OCI-LY7 (cell line): ENCODE results near the gene FBXW7. TPM values are rescaled to one million over a fixed set of nuclear protein-coding genes. Genes with fewer than 3 reads are reported as not detected.

ENCODE experiments used
- BruUV-seq: library from RNA; stranded (reverse); fragments of 400-500 nt; replicated peaks from 2 replicates; lab custom pipeline; 2021; lab: Mats Ljungman, UMichigan
- CTCF ChIA-PET: fragments of 300-600 bp; sonication (Branson Sonifier 250); formaldehyde crosslinking; loops from one replicate; lab custom pipeline; 2022; ENCODE audit warnings: antibody characterized with exemption; ENCODE audit not compliant: unreplicated experiment; lab: Charles Lee
- POLR2A ChIA-PET: fragments of 300-600 bp; sonication (Branson Sonifier 250); formaldehyde crosslinking; loops from one replicate; lab custom pipeline; 2022; ENCODE audit warnings: antibody characterized with exemption; lab: Charles Lee
- DNase-seq: peaks from one replicate; pipeline ENCODE4 v3.0.0-alpha.2; 2015; ENCODE audit warnings: low spot score
- H2AFZ ChIP-seq: fragments of 200-600 bp; sonication (generic), shearing (Covaris generic); 2 replicates; pipeline ENCODE4 v1.6.1; 2014; ENCODE audit warnings: mild to moderate bottlenecking, antibody characterized with exemption, low read length, moderate library complexity
- H3K27ac ChIP-seq: fragments of 200-600 bp; sonication (generic); 2 replicates; pipeline ENCODE4 v1.5.1; 2014; ENCODE audit warnings: mixed run types, low read depth, mild to moderate bottlenecking, moderate library complexity, low read length, inconsistent platforms; ENCODE audit not compliant: poor library complexity, severe bottlenecking
- H3K36me3 ChIP-seq: fragments of 200-600 bp; sonication (generic); 2 replicates; pipeline ENCODE4 v1.6.1; 2014; ENCODE audit warnings: mild to moderate bottlenecking, antibody characterized with exemption, low read length, moderate library complexity, mixed read lengths; ENCODE audit not compliant: insufficient read depth
- H3K4me1 ChIP-seq: fragments of 200-600 bp; sonication (generic); 2 replicates; pipeline ENCODE4 v1.5.1; 2014; ENCODE audit warnings: mild to moderate bottlenecking, low read length; ENCODE audit not compliant: insufficient read depth, poor library complexity, severe bottlenecking
- H3K4me2 ChIP-seq: fragments of 200-600 bp; sonication (generic); 2 replicates; pipeline ENCODE4 v1.6.1; 2014; ENCODE audit warnings: mild to moderate bottlenecking, low read length
- H3K4me3 ChIP-seq: fragments of 200-600 bp; sonication (generic); 2 replicates; pipeline ENCODE4 v1.5.1; 2014; ENCODE audit warnings: mild to moderate bottlenecking, low read depth, low read length; ENCODE audit not compliant: poor library complexity, severe bottlenecking
- H3K79me2 ChIP-seq: fragments of 200-600 bp; sonication (generic); 2 replicates; pipeline ENCODE4 v1.6.1; 2016; ENCODE audit warnings: low read depth, mild to moderate bottlenecking, low read length, moderate library complexity, mixed read lengths; ENCODE audit not compliant: insufficient read depth
- H3K9me2 ChIP-seq: fragments of 200-600 bp; sonication (generic); 2 replicates; pipeline ENCODE4 v1.6.1; 2016; ENCODE audit warnings: mild to moderate bottlenecking, low read length, mixed read lengths; ENCODE audit not compliant: insufficient read depth
- H3K9me3 ChIP-seq: fragments of 200-600 bp; sonication (generic); 2 replicates; pipeline ENCODE4 v1.6.1; 2014; ENCODE audit warnings: mild to moderate bottlenecking, mixed run types, low read length, mixed read lengths
- H4K20me1 ChIP-seq: fragments of 200-600 bp; sonication (generic); 2 replicates; pipeline ENCODE4 v1.6.1; 2014; ENCODE audit warnings: mild to moderate bottlenecking, antibody characterized with exemption, low read length, moderate library complexity, mixed read lengths; ENCODE audit not compliant: insufficient read depth
- CTCF ChIP-seq: fragments of 200-600 bp; sonication (generic); conservative IDR thresholded peaks from 2 replicates; pipeline ENCODE4 v1.5.1; 2014; ENCODE audit warnings: mild to moderate bottlenecking, antibody characterized with exemption, low read length, moderate library complexity, mixed read lengths
- EZH2phosphoT487 ChIP-seq: fragments of 200-600 bp; sonication (generic); IDR thresholded peaks from 2 replicates; pipeline ENCODE4 v1.6.1; 2018; ENCODE audit warnings: low read depth, borderline replicate concordance, mild to moderate bottlenecking, mixed run types, antibody characterized with exemption, low read length, moderate library complexity, mixed read lengths
- intact Hi-C: fragments of 100-400 bp; cut with micrococcal nuclease; formaldehyde crosslinking; loops from one replicate; pipeline ENCODE4 v1.10.0; 2022; ENCODE audit not compliant: unreplicated experiment
- total RNA-seq, 2 experiments: library from RNA; depleted of rRNA in 1 of 2; stranded (reverse); fragments of >200 nt in 1 of 2; shearing (Covaris generic) in 1 of 2; gene quantifications; 2 replicates each; pipeline ENCODE4 v1.2.3, GENCODE V29; 2014 to 2022

Gene FBXW7
- total RNA-seq, 2 experiments from 2014 or later: 58.8 to 102 TPM

- H3K9me2 ChIP-seq: no peaks in the 10 kb centered on the region
- no peaks in the 10 kb centered on the region for H3K36me3 ChIP-seq
- H3K9me3 ChIP-seq: no peaks in the 10 kb centered on the region
- ChIA-PET POLR2A (interaction anchor here (1.1 kb wide), 1 partner anchor 16 kb away, joined by 3 read pairs; no protein-coding TSS in a partner anchor), CTCF (no interaction called here)
- H4K20me1 ChIP-seq: no peaks in the 10 kb centered on the region
- H3K4me1 ChIP-seq: peaks cover 11% of the 10 kb centered on the region
- TF ChIP-seq CTCF (no peak), EZH2phosphoT487 (no peak)
- H3K4me2 ChIP-seq: no peak overlapping the region
- H3K27ac ChIP-seq: no peak overlapping the region
- no peak overlapping the region for H2AFZ ChIP-seq
- BruUV-seq: no TSS peak
- intact Hi-C loops: no loop called here
- DNase-seq: no peak
- no peak overlapping the region for H3K4me3 ChIP-seq
- H3K79me2 ChIP-seq: no peaks in the 10 kb centered on the region
These were observed 38.0 kb upstream of the FBXW7 start for GRCh38 chr4:152573861-152574260.

- no peak for DNase-seq
- ChIA-PET CTCF (interaction anchor here (0.6 kb wide), 1 partner anchor 73 kb away, joined by 3 read pairs; no protein-coding TSS in a partner anchor), POLR2A (interaction anchor here (1.0 to 1.1 kb wide), 3 partner anchors 10 to 16 kb away, joined by 3 to 5 read pairs (median 3); no protein-coding TSS in a partner anchor)
- intact Hi-C loops: no loop called here
- peaks cover 1% of the 10 kb centered on the region for H3K4me1 ChIP-seq
- H3K4me2 ChIP-seq: no peak overlapping the region
- no peaks in the 10 kb centered on the region for H3K36me3 ChIP-seq
- no peak overlapping the region for H3K27ac ChIP-seq
- no peaks in the 10 kb centered on the region for H4K20me1 ChIP-seq
- H3K4me3 ChIP-seq: no peak overlapping the region
- H3K9me2 ChIP-seq: no peaks in the 10 kb centered on the region
- TF ChIP-seq CTCF (no peak), EZH2phosphoT487 (no peak)
- H3K9me3 ChIP-seq: no peaks in the 10 kb centered on the region
- no peaks in the 10 kb centered on the region for H3K79me2 ChIP-seq
- H2AFZ ChIP-seq: no peak overlapping the region
- no TSS peak for BruUV-seq
These were observed 36.7 kb upstream of the FBXW7 start for GRCh38 chr4:152572417-152573086.

GRCh38 chr4:152571770-152572169 is 35.9 kb upstream of the FBXW7 start:
- Histone ChIP-seq H3K9me3 (no peaks in the 10 kb centered on the region), H4K20me1 (no peaks in the 10 kb centered on the region), H3K79me2 (no peaks in the 10 kb centered on the region), H3K4me3 (no peak overlapping the region), H2AFZ (no peak overlapping the region), H3K27ac (no peak overlapping the region), H3K4me2 (no peak overlapping the region), H3K36me3 (no peaks in the 10 kb centered on the region), H3K9me2 (no peaks in the 10 kb centered on the region), H3K4me1 (no peaks in the 10 kb centered on the region)
- no TSS peak for BruUV-seq
- POLR2A ChIA-PET: interaction anchor here (1.1 kb wide), 1 partner anchor 9 kb away, joined by 3 read pairs; no protein-coding TSS in a partner anchor
- DNase-seq: no peak
- CTCF ChIA-PET: no interaction called here
- TF ChIP-seq EZH2phosphoT487 (no peak), CTCF (no peak)
- intact Hi-C loops: no loop called here
